HepG2 (cell line): ENCODE results near the gene HELZ.

ENCODE experiments used
- ADNP ChIP-seq: sonication (generic); formaldehyde crosslinking; IDR thresholded peaks from 2 replicates; pipeline ENCODE4 v1.4.0; 2020; ENCODE audit warnings: missing genetic modification reagents
- ERF ChIP-seq: IDR thresholded peaks from 2 replicates; pipeline ENCODE4 v1.6.1; 2018; ENCODE audit warnings: missing biosample characterization, missing genetic modification reagents
- GLI4 ChIP-seq: sonication (generic); formaldehyde crosslinking; IDR thresholded peaks from 2 replicates; pipeline ENCODE4 v1.5.1; 2020; ENCODE audit warnings: missing genetic modification reagents, mild to moderate bottlenecking, moderate library complexity, borderline replicate concordance
- ZEB1 ChIP-seq: IDR thresholded peaks from 2 replicates; pipeline ENCODE4 v1.6.1; 2012; ENCODE audit warnings: mild to moderate bottlenecking, low read depth, inconsistent platforms; ENCODE audit not compliant: insufficient replicate concordance
- ZNF251 ChIP-seq: sonication (generic); formaldehyde crosslinking; IDR thresholded peaks from 2 replicates; pipeline ENCODE4 v1.9.0; 2021; ENCODE audit warnings: mild to moderate bottlenecking, missing genetic modification reagents
- ZNF792 ChIP-seq: IDR thresholded peaks from 2 replicates; pipeline ENCODE4 v1.6.1; 2016
- TF ChIP-seq, protein P1 (sequence below): sonication (generic); formaldehyde crosslinking; IDR thresholded peaks from 2 replicates; pipeline ENCODE4 v1.5.1; 2020; ENCODE audit warnings: missing genetic modification reagents, mild to moderate bottlenecking, borderline replicate concordance
- TF ChIP-seq, protein P2 (sequence below): sonication (generic); formaldehyde crosslinking; IDR thresholded peaks from 2 replicates; pipeline ENCODE4 v1.5.0; 2020; ENCODE audit warnings: mild to moderate bottlenecking, missing genetic modification reagents, moderate library complexity

DNA sequence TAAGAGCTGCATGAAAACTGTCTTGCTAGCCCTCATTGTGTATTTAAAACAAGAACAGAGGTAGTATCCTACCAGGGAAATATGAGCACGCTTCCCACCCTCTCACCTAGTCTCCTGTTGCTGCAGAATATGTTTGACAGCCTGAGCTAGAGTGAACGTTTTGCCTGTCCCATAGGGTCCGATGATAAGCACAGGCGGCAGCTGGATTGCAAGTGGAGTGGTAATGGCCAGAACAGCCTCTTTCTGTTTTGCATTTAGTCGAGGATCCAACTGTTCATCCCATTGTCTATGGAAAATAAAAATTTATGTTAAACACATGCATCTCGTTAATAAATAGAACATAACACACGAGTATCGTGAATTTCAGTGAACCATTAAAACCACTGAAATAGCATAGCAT is 84.2 kb downstream of the HELZ start:
- TF ChIP-seq ADNP (CRISPR knock-in tag) (no peak), GLI4 (CRISPR knock-in tag) (no peak), ZNF251 (CRISPR knock-in tag) (no peak), ERF (CRISPR knock-in tag) (no peak), ZEB1 (no peak), ZNF792 (CRISPR knock-in tag) (no peak)
- TF ChIP-seq, protein P1, sequence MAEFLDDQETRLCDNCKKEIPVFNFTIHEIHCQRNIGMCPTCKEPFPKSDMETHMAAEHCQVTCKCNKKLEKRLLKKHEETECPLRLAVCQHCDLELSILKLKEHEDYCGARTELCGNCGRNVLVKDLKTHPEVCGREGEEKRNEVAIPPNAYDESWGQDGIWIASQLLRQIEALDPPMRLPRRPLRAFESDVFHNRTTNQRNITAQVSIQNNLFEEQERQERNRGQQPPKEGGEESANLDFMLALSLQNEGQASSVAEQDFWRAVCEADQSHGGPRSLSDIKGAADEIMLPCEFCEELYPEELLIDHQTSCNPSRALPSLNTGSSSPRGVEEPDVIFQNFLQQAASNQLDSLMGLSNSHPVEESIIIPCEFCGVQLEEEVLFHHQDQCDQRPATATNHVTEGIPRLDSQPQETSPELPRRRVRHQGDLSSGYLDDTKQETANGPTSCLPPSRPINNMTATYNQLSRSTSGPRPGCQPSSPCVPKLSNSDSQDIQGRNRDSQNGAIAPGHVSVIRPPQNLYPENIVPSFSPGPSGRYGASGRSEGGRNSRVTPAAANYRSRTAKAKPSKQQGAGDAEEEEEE (CRISPR knock-in tag) = no peak
- TF ChIP-seq, protein P2, sequence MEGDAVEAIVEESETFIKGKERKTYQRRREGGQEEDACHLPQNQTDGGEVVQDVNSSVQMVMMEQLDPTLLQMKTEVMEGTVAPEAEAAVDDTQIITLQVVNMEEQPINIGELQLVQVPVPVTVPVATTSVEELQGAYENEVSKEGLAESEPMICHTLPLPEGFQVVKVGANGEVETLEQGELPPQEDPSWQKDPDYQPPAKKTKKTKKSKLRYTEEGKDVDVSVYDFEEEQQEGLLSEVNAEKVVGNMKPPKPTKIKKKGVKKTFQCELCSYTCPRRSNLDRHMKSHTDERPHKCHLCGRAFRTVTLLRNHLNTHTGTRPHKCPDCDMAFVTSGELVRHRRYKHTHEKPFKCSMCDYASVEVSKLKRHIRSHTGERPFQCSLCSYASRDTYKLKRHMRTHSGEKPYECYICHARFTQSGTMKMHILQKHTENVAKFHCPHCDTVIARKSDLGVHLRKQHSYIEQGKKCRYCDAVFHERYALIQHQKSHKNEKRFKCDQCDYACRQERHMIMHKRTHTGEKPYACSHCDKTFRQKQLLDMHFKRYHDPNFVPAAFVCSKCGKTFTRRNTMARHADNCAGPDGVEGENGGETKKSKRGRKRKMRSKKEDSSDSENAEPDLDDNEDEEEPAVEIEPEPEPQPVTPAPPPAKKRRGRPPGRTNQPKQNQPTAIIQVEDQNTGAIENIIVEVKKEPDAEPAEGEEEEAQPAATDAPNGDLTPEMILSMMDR = no peak
